ENCODE measurements around the gene FNDC1.

Gene FNDC1

DNA sequence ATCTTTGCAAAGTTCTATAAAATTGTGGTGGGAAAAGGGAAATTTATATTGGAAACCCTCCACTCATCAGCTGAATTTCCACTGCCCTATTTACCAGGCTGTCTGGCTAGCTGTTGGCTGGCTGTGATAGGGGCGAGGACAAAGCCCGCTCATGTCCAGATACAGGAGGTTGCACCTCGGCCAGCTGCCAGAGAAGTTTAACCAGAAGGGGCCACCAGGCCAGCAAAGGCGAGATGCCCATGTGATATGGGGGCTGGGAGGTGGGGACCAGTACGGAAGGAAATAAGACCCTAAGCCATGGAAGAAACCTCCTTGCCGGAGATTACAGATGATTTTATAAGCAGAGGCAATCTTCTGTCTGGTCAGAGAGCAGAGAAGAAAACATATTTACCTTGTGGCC lies 143.8 kb downstream of the FNDC1 start:
- DNase-seq = no peak

DNA sequence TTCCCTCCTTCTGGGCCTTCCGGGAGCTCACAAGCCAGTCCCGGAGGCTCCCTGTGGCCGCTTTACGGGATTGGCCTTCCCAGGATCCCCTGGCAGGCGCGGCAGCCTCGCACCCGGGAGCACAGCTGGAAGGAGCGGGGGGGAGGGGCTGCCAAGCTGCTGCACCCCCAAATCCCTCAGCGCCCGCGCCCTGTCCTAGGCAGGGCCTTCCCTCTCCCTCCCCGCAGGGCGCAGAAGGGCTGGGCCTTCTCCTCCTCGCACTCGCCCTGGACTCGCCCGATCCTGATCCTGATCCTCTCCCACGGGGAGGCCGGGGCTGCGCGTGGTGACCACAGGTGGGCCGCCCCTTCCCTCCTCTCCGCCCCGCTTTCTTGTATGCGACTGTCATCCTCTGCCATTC lies 146.4 kb downstream of the FNDC1 start:
- DNase-seq = no peak

GRCh38 chr6:159317430-159317829 lies 148.2 kb downstream of the FNDC1 start:
- DNase-seq = no peak

- DNase-seq = no peak
Observed at GRCh38 chr6:159321267-159321666, 152.1 kb downstream of the FNDC1 start.

All from effector CD8-positive, alpha-beta T cell (primary cell).